Peyer's patch (tissue), 4 donors: ENCODE results near the gene TECPR2. TPM values are rescaled to one million over a fixed set of nuclear protein-coding genes. Genes with fewer than 3 reads are reported as not detected.
A peak's percentile ranks its signal among the peaks of the same experiment; 100 is the strongest.
"Not testable (repeated sequence)": the region's sequence is repeated elsewhere in the genome, so short reads cannot be mapped to it uniquely, and the experiment has no call there.

Experiments used
- DNase-seq, 3 donors: peaks; one replicate each; pipeline ENCODE4 v3.0.0-alpha.2; 2017 to 2019
- H3K27ac ChIP-seq, 4 donors: fragments of 200-600 bp; sonication (generic); one replicate each; pipeline ENCODE4 v1.5.1; 2016 to 2019
- H3K27me3 ChIP-seq, 2 donors: fragments of 200-600 bp; sonication (generic); one replicate each; pipeline ENCODE4 v1.5.1; 2019
- H3K36me3 ChIP-seq, 3 donors: fragments of 200-600 bp; sonication (generic); one replicate each; pipeline ENCODE4 v1.5.1; 2016 to 2019
- H3K4me1 ChIP-seq, 4 donors: fragments of 200-600 bp; sonication (generic); one replicate each; pipeline ENCODE4 v1.5.1; 2016 to 2019
- H3K4me3 ChIP-seq, 4 donors: fragments of 200-600 bp; sonication (generic); 1 replicate in 3 of 4; 2 replicates in 1 of 4; pipeline ENCODE4 v1.5.1; 2016 to 2019; ENCODE audit warnings: mild to moderate bottlenecking in 1 of 4
- H3K9me3 ChIP-seq, 4 donors: fragments of 200-600 bp; sonication (generic); one replicate each; pipeline ENCODE4 v1.5.1; 2016 to 2019; ENCODE audit warnings: mild to moderate bottlenecking in 1 of 4
- CTCF ChIP-seq, 6 experiments: fragments of 450-650 bp in 4 of 6; fragments of 200-600 bp in 2 of 6; sonication (generic) in 1 of 6; IDR thresholded peaks; one replicate each; pipeline ENCODE4 v1.5.1; 2017 to 2019; ENCODE audit warnings: antibody characterized with exemption in 6 of 6, mild to moderate bottlenecking in 3 of 6, moderate library complexity in 1 of 6
- POLR2A ChIP-seq, 2 donors: fragments of 450-650 bp; IDR thresholded peaks; one replicate each; pipeline ENCODE4 v1.5.1; 2017; ENCODE audit warnings: antibody characterized with exemption in 2 of 2, mild to moderate bottlenecking in 2 of 2, moderate library complexity in 2 of 2
- total RNA-seq, 4 donors: library from RNA; depleted of rRNA; stranded (reverse); fragments of >200 nt; gene quantifications; one replicate each; pipeline ENCODE4 v1.1.0, GENCODE V29; 2016

Gene TECPR2
- total RNA-seq, 4 donors from 2014 or later: 21.5 to 45.3 (median 22.4) TPM

- Histone ChIP-seq H3K4me3 (no peak overlapping the region), H3K4me1 (peaks cover 0 to 10% (median 2%) of the 10 kb centered on the region in 4 donors), H3K27ac (no peak overlapping the region), H3K9me3 (no peaks in the 10 kb centered on the region), H3K27me3 (no peaks in the 10 kb centered on the region), H3K36me3 (no peaks in the 10 kb centered on the region)
- no peak for TF ChIP-seq CTCF (IDR thresholded peaks at IDR 0.05)
- no peak for TF ChIP-seq POLR2A (IDR thresholded peaks at IDR 0.05)
- peak in 1 of 3 donors; percentile 48 for DNase-seq
Measured at GRCh38 chr14:102518063-102518648, 155.4 kb downstream of the TECPR2 start.

- not testable (repeated sequence) for H3K4me3 ChIP-seq, H3K27ac ChIP-seq, DNase-seq, H3K36me3 ChIP-seq, H3K27me3 ChIP-seq, H3K9me3 ChIP-seq
- H3K4me1 ChIP-seq: peaks cover 4 to 16% (median 11%) of the 10 kb centered on the region in 4 donors
Measured at GRCh38 chr14:102519709-102520108, 157.0 kb downstream of the TECPR2 start.

- peak overlapping the region in 1 of 4 donors; percentile 60 for H3K4me3 ChIP-seq
- no peaks in the 10 kb centered on the region for H3K9me3 ChIP-seq
- TF ChIP-seq POLR2A (IDR thresholded peaks at IDR 0.05): no peak
- TF ChIP-seq CTCF (IDR thresholded peaks at IDR 0.05): no peak
- no peaks in the 10 kb centered on the region for H3K27me3 ChIP-seq
- H3K36me3 ChIP-seq: no peaks in the 10 kb centered on the region
- no peak for DNase-seq
- H3K4me1 ChIP-seq: peaks cover 6 to 30% (median 11%) of the 10 kb centered on the region in 4 donors
- peak overlapping the region; percentile 81 to 98 (median 90) for H3K27ac ChIP-seq
Measured at GRCh38 chr14:102523200-102523568, 160.4 kb downstream of the TECPR2 start.

- no peaks in the 10 kb centered on the region for H3K36me3 ChIP-seq
- H3K9me3 ChIP-seq: no peaks in the 10 kb centered on the region
- peak in 2 of 3 donors; percentile 79 to 84 for DNase-seq
- H3K27ac ChIP-seq: peak overlapping the region; percentile 81 to 98 (median 90)
- H3K4me3 ChIP-seq: peak overlapping the region; percentile 48 to 70 (median 62)
- TF ChIP-seq POLR2A (IDR thresholded peaks at IDR 0.05) (peak; percentile 21), CTCF (IDR thresholded peaks at IDR 0.05) (no peak)
- H3K4me1 ChIP-seq: peaks cover 6 to 33% (median 11%) of the 10 kb centered on the region in 4 donors
- no peaks in the 10 kb centered on the region for H3K27me3 ChIP-seq
Measured at GRCh38 chr14:102523569-102524450, 161.1 kb downstream of the TECPR2 start.

GRCh38 chr14:102524451-102525218 lies 161.9 kb downstream of the TECPR2 start:
- no peaks in the 10 kb centered on the region for H3K36me3 ChIP-seq
- H3K27me3 ChIP-seq: no peaks in the 10 kb centered on the region
- H3K9me3 ChIP-seq: no peaks in the 10 kb centered on the region
- H3K4me3 ChIP-seq: peak overlapping the region; percentile 48 to 70 (median 62)
- peaks cover 6 to 33% (median 11%) of the 10 kb centered on the region in 4 donors for H3K4me1 ChIP-seq
- peak overlapping the region; percentile 81 to 98 (median 90) for H3K27ac ChIP-seq
- peak; percentile 96 to 99 (median 99) for DNase-seq
- peak; percentile 82 to 84 for TF ChIP-seq POLR2A (IDR thresholded peaks at IDR 0.05)
- peak; percentile 97 to 100 (median 99) for TF ChIP-seq CTCF (IDR thresholded peaks at IDR 0.05)
